AG20443 (cell line): Measurements from ENCODE around the gene CUX1.
"Not testable (repeated sequence)": the region's sequence is repeated elsewhere in the genome, so short reads cannot be mapped to it uniquely, and the experiment has no call there.

ENCODE experiments used
- DNase-seq: peaks from one replicate; pipeline ENCODE4 v3.0.0; 2012; ENCODE audit warnings: low spot score, mixed read lengths

The CUX1 gene

GRCh38 chr7:101869901-101870290 is 52.5 kb downstream of the CUX1 start:
- DNase-seq: no peak

- no peak for DNase-seq
These were observed 53.1 kb downstream of the CUX1 start for GRCh38 chr7:101870361-101871062.

GRCh38 chr7:101871351-101871750 is 53.9 kb downstream of the CUX1 start:
- no peak for DNase-seq

- DNase-seq: no peak
These were observed 56.6 kb downstream of the CUX1 start for GRCh38 chr7:101874028-101874427.

GRCh38 chr7:101875283-101875846 is 57.9 kb downstream of the CUX1 start:
- no peak for DNase-seq

DNA sequence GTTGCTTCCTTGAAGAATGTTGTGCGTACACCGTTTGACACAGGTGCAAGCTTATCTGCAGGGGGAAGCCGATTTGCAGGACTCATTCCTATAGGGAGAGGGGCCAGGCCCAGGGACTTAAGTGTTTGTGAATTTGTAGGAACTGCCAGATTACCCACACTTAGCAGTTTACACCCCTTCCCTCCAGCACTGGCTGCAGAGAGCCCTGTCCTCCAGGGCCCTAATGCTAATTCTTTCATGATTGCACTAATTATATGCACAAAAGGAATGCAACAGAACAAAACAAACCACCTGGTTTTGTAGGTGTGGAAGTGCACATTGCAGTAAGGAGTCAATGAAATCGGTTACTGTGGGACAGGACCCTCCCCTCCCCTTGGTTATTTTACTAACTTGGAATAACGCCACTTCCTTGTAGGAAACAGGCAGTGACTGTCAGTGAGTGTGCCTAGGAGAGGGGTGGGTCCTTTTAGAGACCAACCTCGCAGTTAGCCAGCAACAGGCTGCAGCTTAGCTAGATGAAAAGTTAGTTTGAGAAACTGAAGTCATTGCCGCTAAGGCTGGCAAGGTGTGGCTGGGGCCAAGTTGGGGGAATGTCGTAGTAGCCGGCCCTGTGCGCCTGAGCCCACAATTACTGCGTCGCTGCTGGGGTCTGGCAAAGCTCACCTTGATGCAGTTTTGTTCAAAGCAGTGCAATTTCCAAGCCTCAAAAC is 60.6 kb downstream of the CUX1 start:
- DNase-seq: no peak

DNA sequence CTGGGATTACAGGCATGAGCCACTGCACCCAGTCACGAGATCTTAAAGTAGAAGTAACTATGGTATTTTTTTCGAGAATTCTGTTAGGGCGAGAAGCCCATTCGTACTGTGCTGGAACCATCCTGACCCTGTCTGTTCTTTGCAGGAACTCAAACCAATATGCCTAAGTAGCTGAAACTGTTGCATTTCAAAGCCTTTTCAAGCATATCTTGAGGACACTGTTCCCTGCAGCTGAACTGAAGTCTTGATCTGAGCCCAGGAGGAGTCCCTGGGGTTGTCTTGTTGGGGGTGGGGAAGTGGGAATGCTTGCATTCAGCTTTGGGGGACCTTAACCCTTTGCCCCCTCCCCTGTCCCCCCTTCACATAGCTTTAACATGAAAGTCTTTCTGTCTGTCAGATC is 61.5 kb downstream of the CUX1 start:
- no peak for DNase-seq

GRCh38 chr7:101879565-101879964 is 62.1 kb downstream of the CUX1 start:
- DNase-seq: no peak

- no peak for DNase-seq
These were observed 63.0 kb downstream of the CUX1 start for GRCh38 chr7:101880282-101881054.

DNA sequence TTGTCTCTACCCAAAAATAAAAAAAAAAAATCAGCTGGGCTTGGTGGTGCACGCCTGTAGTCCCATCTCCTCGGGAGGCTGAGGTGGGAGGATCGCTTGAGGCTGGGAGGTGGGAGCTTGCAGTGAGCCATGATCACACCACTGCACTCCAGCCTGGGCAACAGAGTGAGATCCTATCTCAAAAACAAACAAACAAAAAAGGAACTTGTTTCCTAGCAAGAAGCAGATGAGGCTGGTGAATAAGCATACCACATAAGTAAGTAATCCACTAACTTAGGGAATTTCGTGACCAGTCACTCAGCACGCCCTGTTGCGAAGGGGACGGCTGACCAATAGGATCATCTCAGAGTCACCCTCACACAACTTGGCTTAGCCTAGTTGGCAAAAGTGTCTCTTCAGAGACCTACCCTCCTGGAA is 64.6 kb downstream of the CUX1 start:
- DNase-seq: peak; percentile 87

- peak; percentile 94 for DNase-seq
These were observed 65.5 kb downstream of the CUX1 start for GRCh38 chr7:101882595-101883564.

DNA sequence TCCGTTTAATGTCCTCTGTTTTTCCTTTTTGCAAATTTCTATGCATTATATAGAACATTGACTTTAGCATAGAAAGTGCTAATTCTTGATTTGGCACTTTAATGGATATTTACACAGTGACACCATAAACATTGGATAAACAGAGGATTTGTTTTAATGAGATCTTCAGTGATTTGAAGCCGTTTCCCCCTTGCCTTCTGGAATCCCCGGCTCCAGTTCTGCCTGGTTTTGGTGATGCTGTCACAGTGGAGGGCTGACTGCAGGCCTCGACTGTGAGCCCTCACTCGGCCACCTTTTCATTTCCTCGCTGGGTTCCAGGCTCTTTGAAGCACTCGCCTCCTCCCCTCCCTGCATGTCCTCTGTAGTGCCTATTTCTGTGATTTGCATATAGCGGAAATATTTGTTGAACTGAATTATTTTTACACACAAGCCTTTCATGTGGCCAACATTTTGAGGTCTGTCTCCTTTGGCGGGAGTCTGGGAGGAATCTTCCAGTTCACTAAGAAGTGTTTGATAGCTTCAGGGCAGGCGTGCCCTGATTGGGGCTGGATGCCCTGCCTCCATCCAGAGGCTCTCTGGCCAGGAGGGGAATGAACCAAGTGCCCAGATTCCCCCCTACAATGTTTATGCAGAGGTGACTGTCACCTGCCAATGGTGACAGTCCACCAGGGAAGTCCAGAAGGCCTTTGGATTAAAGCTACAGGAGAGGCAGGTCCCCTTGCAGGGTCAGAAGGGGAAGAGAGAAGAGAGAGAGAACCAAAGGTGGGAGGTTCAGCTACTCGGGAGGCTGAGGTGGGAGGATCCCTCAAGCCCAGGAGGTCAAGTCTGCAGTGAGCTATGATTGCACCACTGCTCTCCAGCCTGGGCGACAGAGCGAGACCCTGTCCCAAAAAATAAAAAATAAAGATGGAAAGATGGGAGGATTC is 67.5 kb downstream of the CUX1 start:
- no peak for DNase-seq

DNA sequence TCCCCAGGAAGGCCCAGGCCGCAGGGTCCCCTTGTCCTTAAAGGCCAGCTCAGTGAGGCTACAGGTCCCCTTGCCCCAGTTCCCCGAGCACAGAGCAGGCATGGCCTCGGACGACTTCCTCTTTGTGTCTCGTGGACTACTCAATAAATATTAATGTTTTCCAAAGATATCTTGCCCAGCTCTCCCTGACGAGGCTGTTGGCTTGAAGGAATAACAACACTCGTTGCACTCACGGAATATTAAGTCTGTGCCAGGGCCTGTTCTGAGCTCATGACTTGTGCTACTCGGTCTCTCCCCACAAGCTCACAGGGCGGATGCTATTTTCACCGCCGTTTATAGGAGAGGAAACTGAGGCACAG is 68.2 kb downstream of the CUX1 start:
- DNase-seq: no peak

- not testable (repeated sequence) for DNase-seq
These were observed 69.9 kb downstream of the CUX1 start for GRCh38 chr7:101887352-101887751.

GRCh38 chr7:101888564-101888963 is 71.1 kb downstream of the CUX1 start:
- not testable (repeated sequence) for DNase-seq

DNA sequence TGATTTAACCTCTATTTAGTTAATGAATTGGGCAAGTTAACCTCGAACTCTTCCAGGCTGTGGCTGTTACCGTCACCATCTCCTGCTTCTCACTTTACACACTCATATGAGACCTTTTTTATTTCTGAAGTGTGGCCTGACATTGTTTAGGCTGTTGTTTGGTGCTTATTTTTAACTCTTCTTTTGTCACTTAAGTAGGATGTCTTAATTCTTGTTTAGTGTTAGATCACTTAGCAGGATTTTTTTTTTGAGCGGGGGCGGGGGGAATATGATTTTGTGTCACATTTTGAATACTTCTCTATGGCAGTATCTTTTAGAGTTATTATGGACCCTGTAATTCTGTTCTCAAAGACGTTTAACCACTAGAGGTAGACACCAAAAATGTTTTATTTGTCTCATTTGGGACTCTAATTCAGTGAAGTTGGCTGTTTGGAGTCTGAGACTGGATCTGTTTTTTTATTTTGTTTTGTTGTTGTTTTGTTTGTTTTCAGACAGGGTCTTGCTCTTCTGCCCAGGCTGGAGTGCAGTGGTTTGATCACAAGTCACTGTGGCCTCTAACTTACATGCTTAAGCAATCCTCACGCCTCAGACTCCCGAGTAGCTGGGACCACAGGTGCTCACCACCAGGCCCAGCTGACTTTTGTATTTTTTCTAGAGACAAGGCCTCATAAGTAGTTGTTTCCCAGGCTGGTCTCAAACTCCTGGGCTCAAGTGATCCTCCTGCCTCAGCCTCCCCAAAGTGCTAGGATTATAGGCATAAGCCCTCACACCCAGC is 73.5 kb downstream of the CUX1 start:
- DNase-seq: no peak

- peak; percentile 36 for DNase-seq
These were observed 74.7 kb downstream of the CUX1 start for GRCh38 chr7:101891936-101892640.

- DNase-seq: no peak
These were observed 76.1 kb downstream of the CUX1 start for GRCh38 chr7:101893341-101894082.
